ENCODE measurements around the gene BTN3A1.

Gene BTN3A1

DNA sequence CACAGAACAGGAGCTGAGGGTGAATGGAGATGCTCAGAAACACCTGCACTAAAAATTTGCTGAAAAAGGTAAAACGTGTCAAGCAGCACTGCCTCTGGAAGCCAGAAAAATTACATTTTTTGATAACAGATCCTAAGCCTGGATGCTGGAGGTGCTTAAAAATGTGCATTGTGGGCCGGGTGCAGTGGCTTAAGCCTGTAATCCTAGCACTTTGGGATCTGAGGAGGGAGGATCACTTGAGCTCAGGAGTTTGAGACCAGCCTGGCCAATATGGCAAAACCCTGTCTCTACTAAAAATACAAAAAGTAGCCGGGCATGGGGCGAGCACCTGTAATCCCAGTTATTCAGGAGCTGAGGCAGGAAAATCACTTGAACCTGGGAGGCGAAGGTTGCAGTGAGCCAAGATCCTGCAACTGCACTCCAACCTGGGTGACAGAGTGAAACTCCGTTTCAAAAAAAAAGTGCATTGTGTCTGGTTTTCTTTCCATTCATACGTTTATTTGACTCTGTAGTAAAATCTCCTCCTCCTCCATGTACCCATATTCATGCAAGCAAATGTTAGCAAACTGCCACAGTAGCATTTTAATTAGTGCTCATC is 587 bp upstream of the BTN3A1 start:
- TF ChIP-seq, protein P1, sequence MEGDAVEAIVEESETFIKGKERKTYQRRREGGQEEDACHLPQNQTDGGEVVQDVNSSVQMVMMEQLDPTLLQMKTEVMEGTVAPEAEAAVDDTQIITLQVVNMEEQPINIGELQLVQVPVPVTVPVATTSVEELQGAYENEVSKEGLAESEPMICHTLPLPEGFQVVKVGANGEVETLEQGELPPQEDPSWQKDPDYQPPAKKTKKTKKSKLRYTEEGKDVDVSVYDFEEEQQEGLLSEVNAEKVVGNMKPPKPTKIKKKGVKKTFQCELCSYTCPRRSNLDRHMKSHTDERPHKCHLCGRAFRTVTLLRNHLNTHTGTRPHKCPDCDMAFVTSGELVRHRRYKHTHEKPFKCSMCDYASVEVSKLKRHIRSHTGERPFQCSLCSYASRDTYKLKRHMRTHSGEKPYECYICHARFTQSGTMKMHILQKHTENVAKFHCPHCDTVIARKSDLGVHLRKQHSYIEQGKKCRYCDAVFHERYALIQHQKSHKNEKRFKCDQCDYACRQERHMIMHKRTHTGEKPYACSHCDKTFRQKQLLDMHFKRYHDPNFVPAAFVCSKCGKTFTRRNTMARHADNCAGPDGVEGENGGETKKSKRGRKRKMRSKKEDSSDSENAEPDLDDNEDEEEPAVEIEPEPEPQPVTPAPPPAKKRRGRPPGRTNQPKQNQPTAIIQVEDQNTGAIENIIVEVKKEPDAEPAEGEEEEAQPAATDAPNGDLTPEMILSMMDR (IDR thresholded peaks at IDR 0.05; ENCODE audit: borderline replicate concordance, insufficient read depth, low read depth, low read length): no peak
- H3K4me3 ChIP-seq (ENCODE audit: low read depth, low read length): no peak overlapping the region

DNA sequence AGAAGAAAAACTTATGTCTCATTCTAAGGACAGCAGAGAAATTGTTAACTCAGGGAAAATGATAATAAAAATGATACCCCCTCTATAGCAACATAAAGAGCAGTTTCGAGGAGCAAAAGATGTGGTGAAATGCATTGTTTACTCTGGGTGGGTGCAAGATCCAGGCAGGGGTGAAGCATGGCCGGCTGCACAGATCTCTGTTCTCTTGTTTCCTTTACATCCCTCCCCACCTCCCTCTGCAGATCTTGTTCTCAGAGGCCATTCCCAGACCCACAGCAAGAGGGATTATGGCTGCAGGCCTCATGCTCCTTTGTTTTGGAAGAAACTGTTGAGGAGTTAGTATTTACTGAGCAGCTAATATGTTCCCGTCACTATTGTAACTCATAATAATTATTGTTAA is 1.8 kb downstream of the BTN3A1 start:
- H3K4me3 ChIP-seq (ENCODE audit: low read depth, low read length): no peak overlapping the region
- TF ChIP-seq, protein P1 (IDR thresholded peaks at IDR 0.05; ENCODE audit: borderline replicate concordance, insufficient read depth, low read depth, low read length): no peak

DNA sequence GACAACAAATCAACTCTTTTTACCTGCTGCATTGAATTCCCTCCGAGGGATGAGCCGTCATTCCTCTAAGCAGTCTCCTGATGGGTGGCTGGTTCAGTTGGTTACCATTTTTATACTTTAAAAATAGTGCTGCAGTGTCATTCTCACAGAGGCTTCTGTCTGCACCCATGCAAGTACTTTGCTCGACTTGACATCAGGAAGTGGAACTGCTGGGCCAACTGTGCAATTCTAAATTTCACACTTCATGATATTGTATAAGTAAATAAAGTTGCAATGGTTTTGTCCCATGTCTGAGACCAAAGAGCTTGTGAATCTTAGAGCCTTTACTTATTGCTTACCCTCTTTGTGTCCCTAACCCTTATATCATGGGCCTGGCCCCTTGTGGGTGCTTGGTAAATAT is 2.5 kb downstream of the BTN3A1 start:
- no peak overlapping the region for H3K4me3 ChIP-seq (ENCODE audit: low read depth, low read length)
- TF ChIP-seq, protein P1 (IDR thresholded peaks at IDR 0.05; ENCODE audit: borderline replicate concordance, insufficient read depth, low read depth, low read length): no peak

DNA sequence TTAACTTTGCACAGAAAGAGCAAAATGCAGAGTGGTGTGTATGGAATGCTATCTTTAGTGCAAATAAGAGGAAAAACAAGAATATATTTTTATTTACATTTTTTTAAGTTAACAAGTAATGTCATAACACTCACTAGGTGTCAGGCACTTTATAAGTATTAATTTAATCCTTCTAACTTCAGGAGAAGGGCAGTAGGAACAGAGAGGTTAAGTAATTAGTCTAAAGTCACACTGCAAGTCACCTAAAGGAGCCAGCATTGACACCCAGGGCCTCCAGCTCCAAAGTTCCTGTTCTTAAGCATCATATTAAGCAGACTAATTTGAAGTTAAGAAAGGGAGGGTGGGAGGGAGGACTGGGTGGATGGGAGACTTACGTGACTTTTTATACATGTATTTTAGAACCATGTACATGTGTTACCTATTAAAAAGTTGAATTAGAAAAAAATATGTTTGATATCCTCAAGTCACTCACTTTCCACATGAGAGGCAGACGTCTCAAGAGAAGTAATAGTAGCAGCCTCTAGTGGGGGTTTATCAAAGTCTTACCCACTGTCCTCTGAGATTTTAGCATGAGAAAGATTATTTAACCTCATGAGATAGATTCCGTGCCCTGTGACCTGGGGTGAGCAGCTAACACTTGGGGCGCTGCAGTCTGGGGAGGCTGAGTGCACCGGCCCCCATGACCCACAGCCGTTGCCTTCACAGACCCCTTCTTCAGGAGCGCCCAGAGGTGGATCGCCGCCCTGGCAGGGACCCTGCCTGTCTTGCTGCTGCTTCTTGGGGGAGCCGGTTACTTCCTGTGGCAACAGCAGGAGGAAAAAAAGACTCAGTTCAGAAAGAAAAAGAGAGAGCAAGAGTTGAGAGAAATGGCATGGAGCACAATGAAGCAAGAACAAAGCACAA is 7.0 kb downstream of the BTN3A1 start:
- TF ChIP-seq, protein P1 (IDR thresholded peaks at IDR 0.05; ENCODE audit: borderline replicate concordance, insufficient read depth, low read depth, low read length): no peak
- no peak overlapping the region for H3K4me3 ChIP-seq (ENCODE audit: low read depth, low read length)

DNA sequence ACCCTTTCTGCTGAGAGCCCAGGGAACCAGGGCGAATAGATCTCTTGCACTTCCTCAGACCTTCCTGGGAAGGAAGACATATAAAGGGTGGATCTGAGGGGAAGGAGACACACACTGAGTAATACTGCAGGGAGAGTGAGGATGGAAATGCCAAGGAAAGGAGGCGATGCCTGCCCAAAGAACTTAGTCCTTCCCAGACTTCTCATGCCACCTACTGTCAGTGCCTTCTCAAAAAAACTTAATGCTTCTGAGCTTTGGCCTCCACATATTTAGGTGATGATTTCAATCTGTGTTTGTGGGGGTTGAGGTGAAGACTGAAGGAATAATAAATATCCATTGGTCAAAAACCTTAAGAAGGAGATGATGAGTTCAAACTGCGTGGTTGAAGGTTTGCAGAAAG is 9.7 kb downstream of the BTN3A1 start:
- TF ChIP-seq, protein P1 (IDR thresholded peaks at IDR 0.05; ENCODE audit: borderline replicate concordance, insufficient read depth, low read depth, low read length): no peak

DNA sequence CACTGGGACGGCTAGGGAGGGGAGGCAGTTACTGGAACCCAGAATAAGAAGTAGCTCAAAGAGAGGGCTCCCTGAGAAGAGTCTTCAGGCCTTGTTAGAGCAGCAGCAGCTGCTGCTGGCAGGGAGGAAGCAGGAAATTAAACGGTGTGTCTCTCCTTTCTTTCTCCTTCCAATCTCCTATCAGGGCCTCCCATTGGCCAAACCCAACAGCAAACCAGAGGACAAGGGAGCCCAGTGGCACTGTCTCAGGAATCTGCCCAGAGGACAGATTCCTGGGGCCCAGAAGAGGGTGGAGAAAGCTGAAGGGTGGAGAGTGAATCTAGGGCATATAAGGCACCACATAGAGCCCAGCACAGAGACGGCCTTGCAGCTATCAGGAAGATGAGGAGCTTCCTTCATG is 10.2 kb downstream of the BTN3A1 start:
- TF ChIP-seq, protein P1 (IDR thresholded peaks at IDR 0.05; ENCODE audit: borderline replicate concordance, insufficient read depth, low read depth, low read length): no peak
- H3K4me3 ChIP-seq (ENCODE audit: low read depth, low read length): no peak overlapping the region

More for the DNA sequence above, 9.7 kb downstream of the BTN3A1 start:
- no peak overlapping the region for H3K4me3 ChIP-seq (ENCODE audit: low read depth, low read length)

DNA sequence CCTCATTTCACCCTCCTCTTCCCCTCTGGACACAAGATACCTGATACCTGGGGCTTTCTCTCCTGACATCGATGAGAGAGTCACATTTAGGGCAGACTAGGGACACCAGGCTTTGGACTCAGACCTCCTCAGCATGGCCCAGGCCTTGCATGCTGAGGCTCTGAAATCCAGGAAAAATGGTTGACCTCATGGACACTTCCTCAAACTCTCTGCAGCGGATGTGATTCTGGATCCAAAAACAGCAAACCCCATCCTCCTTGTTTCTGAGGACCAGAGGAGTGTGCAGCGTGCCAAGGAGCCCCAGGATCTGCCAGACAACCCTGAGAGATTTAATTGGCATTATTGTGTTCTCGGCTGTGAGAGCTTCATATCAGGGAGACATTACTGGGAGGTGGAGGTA is 10.9 kb downstream of the BTN3A1 start:
- TF ChIP-seq, protein P1 (IDR thresholded peaks at IDR 0.05; ENCODE audit: borderline replicate concordance, insufficient read depth, low read depth, low read length): no peak
- no peak overlapping the region for H3K4me3 ChIP-seq (ENCODE audit: low read depth, low read length)
